PC-3 (cell line): ENCODE measurements around the gene NTN3. TPM values are rescaled to one million over a fixed set of nuclear protein-coding genes. Genes with fewer than 3 reads are reported as not detected.

ENCODE experiments used
- ATAC-seq: fragments of 200-7000 bp; cut with Tn5 transposase; 2 replicates; pipeline ENCODE4 v1.9.1; 2020; ENCODE audit warnings: mild to moderate bottlenecking, moderate library complexity
- BruUV-seq: library from RNA; stranded (reverse); fragments of 400-500 nt; replicated peaks from 2 replicates; lab custom pipeline; 2021; lab: Mats Ljungman, UMichigan
- CTCF ChIA-PET: fragments of 300-600 bp; sonication (Branson Sonifier 250); formaldehyde crosslinking; loops from one replicate; lab custom pipeline; 2022; ENCODE audit warnings: antibody characterized with exemption; lab: Charles Lee
- POLR2A ChIA-PET: fragments of 300-600 bp; sonication (Branson Sonifier 250); formaldehyde crosslinking; loops from one replicate; lab custom pipeline; 2022; ENCODE audit warnings: antibody characterized with exemption; ENCODE audit not compliant: unreplicated experiment; lab: Charles Lee
- DNase-seq: peaks from one replicate; pipeline ENCODE4 v3.0.0-alpha.2; 2015
- H2AFZ ChIP-seq: fragments of 300-600 bp; sonication (generic); 2 replicates; pipeline ENCODE4 v1.6.0; 2016; ENCODE audit warnings: antibody characterized with exemption, low read length
- H3F3A ChIP-seq: fragments of 300-600 bp; sonication (generic); one replicate; pipeline ENCODE4 v1.6.0; 2017; ENCODE audit warnings: antibody characterized with exemption, low read length, control low read depth, mild to moderate bottlenecking; ENCODE audit not compliant: unreplicated experiment
- H3K27ac ChIP-seq: fragments of 300-600 bp; sonication (generic); 2 replicates; pipeline ENCODE4 v1.5.1; 2016; ENCODE audit warnings: mild to moderate bottlenecking, low read length
- H3K27me3 ChIP-seq: fragments of 300-600 bp; sonication (generic); 2 replicates; pipeline ENCODE4 v1.6.1; 2016; ENCODE audit warnings: low read length, mixed read lengths
- H3K36me3 ChIP-seq: fragments of 300-600 bp; sonication (generic); 2 replicates; pipeline ENCODE4 v1.6.1; 2016; ENCODE audit warnings: low read depth, mixed run types, low read length, mixed read lengths
- H3K4me1 ChIP-seq: fragments of 300-600 bp; sonication (generic); 2 replicates; pipeline ENCODE4 v1.5.1; 2016; ENCODE audit warnings: low read length; ENCODE audit not compliant: insufficient read depth
- H3K4me2 ChIP-seq: fragments of 300-600 bp; sonication (generic); 2 replicates; pipeline ENCODE4 v1.6.0; 2016; ENCODE audit warnings: low read length
- H3K4me3 ChIP-seq: fragments of 300-600 bp; sonication (generic); 2 replicates; pipeline ENCODE4 v1.5.1; 2016; ENCODE audit warnings: mild to moderate bottlenecking, low read length, mixed read lengths
- H3K79me2 ChIP-seq: fragments of 300-600 bp; sonication (generic); 2 replicates; pipeline ENCODE4 v1.6.1; 2017; ENCODE audit warnings: low read length, mixed read lengths
- H3K9ac ChIP-seq: fragments of 300-600 bp; sonication (generic); 2 replicates; pipeline ENCODE4 v1.6.0; 2016; ENCODE audit warnings: mild to moderate bottlenecking, low read length
- H3K9me2 ChIP-seq: fragments of 300-600 bp; sonication (generic); replicated peaks from 2 replicates; pipeline ENCODE4 v1.6.1; 2016; ENCODE audit warnings: mixed run types, low read length, mixed read lengths
- H3K9me3 ChIP-seq: fragments of 300-600 bp; sonication (generic); 2 replicates; pipeline ENCODE4 v1.6.1; 2016; ENCODE audit warnings: low read length, mixed read lengths
- H4K20me1 ChIP-seq: fragments of 300-600 bp; sonication (generic); 2 replicates; pipeline ENCODE4 v1.6.1; 2016; ENCODE audit warnings: low read length, mixed read lengths
- EZH2 ChIP-seq: fragments of 300-600 bp; sonication (generic); IDR thresholded peaks from one replicate; pipeline ENCODE4 v1.6.1; 2017; ENCODE audit warnings: antibody characterized with exemption, mild to moderate bottlenecking, low read length; ENCODE audit not compliant: unreplicated experiment
- EZH2phosphoT487 ChIP-seq: fragments of 300-600 bp; sonication (generic); IDR thresholded peaks from 2 replicates; pipeline ENCODE4 v1.6.1; 2018; ENCODE audit warnings: mild to moderate bottlenecking, antibody characterized with exemption, low read length, borderline replicate concordance
- intact Hi-C: fragments of 100-400 bp; cut with micrococcal nuclease; formaldehyde crosslinking; loops from 2 replicates; pipeline ENCODE4 v1.9.0; 2023
- total RNA-seq: library from RNA; depleted of rRNA; stranded (reverse); fragments of >200 nt; gene quantifications from 2 replicates; pipeline ENCODE4 v1.2.3, GENCODE V29; 2014
- TF ChIP-seq, protein P1 (sequence below): fragments of 300-600 bp; sonication (generic); conservative IDR thresholded peaks from 2 replicates; pipeline ENCODE4 v1.5.1; 2017; ENCODE audit warnings: antibody characterized with exemption, low read depth, mild to moderate bottlenecking, low read length

The NTN3 gene
- total RNA-seq, 1 experiment from 2014 or later = not detected

DNA sequence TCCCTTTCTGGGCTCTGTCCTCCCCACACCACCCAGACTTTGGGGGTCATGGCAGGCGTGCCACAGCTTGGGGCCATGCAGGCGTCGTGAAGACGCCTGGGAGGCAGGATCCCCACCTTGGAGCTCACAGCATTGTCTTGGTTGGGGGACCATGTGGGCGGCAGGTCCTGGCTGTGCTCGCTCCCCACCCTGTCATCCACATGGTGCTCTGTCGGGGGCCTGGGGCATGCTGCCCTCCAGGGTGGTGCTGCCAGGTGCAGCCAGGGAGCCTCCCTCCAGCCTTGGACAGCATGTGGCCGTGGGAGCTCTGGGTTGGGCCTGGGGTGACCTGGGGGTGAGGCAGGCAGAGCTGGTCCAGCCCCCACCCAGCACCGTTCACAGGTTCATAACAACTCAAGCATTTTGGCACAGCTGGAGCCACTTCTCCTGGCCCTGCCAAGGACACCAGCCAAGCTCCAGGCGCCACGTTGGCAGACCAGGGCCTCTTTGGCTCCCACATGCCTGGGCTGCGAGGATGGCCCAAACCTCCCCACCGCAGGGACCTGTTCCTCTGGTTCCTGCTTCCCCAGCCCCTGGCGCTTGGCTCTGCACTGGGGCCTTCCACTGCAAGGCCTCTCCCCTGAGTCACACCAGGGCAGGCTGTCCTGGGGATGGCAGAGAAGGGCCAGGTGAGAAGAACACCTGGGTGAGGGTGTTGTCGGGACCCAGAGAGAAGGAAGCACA, 27.6 kb downstream of the NTN3 start:
- no TSS peak for BruUV-seq
- Histone ChIP-seq H2AFZ (no peak overlapping the region), H3K4me1 (no peaks in the 10 kb centered on the region), H3K4me3 (no peak overlapping the region), H3K27me3 (no peaks in the 10 kb centered on the region), H3K9me3 (no peaks in the 10 kb centered on the region), H3K79me2 (no peaks in the 10 kb centered on the region), H4K20me1 (no peaks in the 10 kb centered on the region), H3K9me2 (no peaks in the 10 kb centered on the region), H3K36me3 (no peaks in the 10 kb centered on the region), H3K4me2 (no peak overlapping the region), H3K9ac (no peak overlapping the region), H3F3A (no peaks in the 10 kb centered on the region), H3K27ac (no peak overlapping the region)
- TF ChIP-seq, protein P1, sequence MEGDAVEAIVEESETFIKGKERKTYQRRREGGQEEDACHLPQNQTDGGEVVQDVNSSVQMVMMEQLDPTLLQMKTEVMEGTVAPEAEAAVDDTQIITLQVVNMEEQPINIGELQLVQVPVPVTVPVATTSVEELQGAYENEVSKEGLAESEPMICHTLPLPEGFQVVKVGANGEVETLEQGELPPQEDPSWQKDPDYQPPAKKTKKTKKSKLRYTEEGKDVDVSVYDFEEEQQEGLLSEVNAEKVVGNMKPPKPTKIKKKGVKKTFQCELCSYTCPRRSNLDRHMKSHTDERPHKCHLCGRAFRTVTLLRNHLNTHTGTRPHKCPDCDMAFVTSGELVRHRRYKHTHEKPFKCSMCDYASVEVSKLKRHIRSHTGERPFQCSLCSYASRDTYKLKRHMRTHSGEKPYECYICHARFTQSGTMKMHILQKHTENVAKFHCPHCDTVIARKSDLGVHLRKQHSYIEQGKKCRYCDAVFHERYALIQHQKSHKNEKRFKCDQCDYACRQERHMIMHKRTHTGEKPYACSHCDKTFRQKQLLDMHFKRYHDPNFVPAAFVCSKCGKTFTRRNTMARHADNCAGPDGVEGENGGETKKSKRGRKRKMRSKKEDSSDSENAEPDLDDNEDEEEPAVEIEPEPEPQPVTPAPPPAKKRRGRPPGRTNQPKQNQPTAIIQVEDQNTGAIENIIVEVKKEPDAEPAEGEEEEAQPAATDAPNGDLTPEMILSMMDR = no peak
- TF ChIP-seq EZH2 = no peak
- no peak for TF ChIP-seq EZH2phosphoT487
- intact Hi-C loops = no loop called here
- CTCF ChIA-PET = no interaction called here
- ATAC-seq (no peak; the same call in 1 of the 2 replicates), DNase-seq (no peak)
- POLR2A ChIA-PET = no interaction called here

DNA sequence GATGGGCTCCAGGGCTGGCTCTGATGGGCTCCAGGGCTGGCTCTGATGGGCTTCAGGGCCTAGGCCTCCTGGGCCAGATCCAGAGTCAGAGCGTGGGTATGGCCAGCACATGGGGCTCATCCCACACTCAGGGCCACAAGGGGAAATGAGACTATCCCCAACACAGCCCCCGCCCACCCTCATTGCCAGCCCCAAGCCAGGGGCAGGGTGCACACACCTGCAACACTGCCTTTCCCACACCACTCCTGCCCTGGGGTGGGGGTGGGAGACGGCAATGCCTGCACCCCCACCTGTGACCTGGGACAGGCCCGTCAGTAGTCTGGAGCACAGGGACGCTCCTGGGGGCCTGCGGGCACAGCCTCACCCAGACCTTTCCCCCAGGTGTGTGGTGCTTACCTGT, 28.4 kb downstream of the NTN3 start:
- POLR2A ChIA-PET = no interaction called here
- H2AFZ ChIP-seq = no peak overlapping the region
- TF ChIP-seq EZH2 = no peak
- no peak for TF ChIP-seq EZH2phosphoT487
- TF ChIP-seq, protein P1 = no peak
- no peaks in the 10 kb centered on the region for H3K4me1 ChIP-seq
- no peak overlapping the region for H3K4me3 ChIP-seq
- CTCF ChIA-PET = no interaction called here
- intact Hi-C loops = no loop called here
- H3K79me2 ChIP-seq = no peaks in the 10 kb centered on the region
- H3K27ac ChIP-seq = no peak overlapping the region
- H3K36me3 ChIP-seq = no peaks in the 10 kb centered on the region
- ATAC-seq (no peak), DNase-seq (no peak)
- no peaks in the 10 kb centered on the region for H3K9me2 ChIP-seq
- H3K4me2 ChIP-seq = no peak overlapping the region
- H3K27me3 ChIP-seq = no peaks in the 10 kb centered on the region
- H4K20me1 ChIP-seq = no peaks in the 10 kb centered on the region
- H3F3A ChIP-seq = no peaks in the 10 kb centered on the region
- BruUV-seq = no TSS peak
- no peaks in the 10 kb centered on the region for H3K9me3 ChIP-seq
- H3K9ac ChIP-seq = no peak overlapping the region

DNA sequence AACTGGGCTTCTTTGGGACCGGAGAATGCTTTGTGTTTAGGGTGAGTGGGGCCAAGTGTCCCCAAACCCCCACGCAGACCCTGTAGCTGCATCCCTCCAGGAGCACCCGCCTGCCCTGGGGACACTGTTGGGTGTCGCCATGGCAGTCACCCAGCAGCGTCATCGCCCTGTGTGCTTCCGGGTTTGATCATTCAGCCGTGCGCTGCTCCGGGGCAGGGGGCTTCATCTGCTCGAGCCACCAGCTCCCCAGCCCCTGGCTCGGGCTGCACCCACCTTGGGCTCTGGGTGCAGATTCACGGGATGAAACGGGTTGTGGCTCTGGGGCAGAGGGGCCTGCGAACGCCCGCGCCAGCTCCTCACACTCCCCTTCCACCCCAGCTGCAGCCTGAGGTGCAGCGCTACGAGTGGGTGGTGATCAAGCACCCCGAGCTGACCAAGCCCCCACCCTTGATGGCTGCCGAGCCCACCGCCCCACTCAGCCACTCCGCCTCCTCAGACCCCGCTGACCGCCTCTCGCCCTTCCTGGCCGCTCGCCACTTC, 28.9 kb downstream of the NTN3 start:
- H2AFZ ChIP-seq = no peak overlapping the region
- no peaks in the 10 kb centered on the region for H3K4me1 ChIP-seq
- intact Hi-C loops = no loop called here
- no peaks in the 10 kb centered on the region for H3K36me3 ChIP-seq
- DNase-seq (no peak), ATAC-seq (no peak)
- no peak overlapping the region for H3K27ac ChIP-seq
- H4K20me1 ChIP-seq = no peaks in the 10 kb centered on the region
- no peaks in the 10 kb centered on the region for H3F3A ChIP-seq
- H3K79me2 ChIP-seq = no peaks in the 10 kb centered on the region
- H3K9ac ChIP-seq = no peak overlapping the region
- no peak overlapping the region for H3K4me2 ChIP-seq
- CTCF ChIA-PET = no interaction called here
- no peak overlapping the region for H3K4me3 ChIP-seq
- no TSS peak for BruUV-seq
- no peaks in the 10 kb centered on the region for H3K9me3 ChIP-seq
- POLR2A ChIA-PET = no interaction called here
- no peaks in the 10 kb centered on the region for H3K27me3 ChIP-seq
- TF ChIP-seq EZH2phosphoT487 (no peak), EZH2 (no peak)
- TF ChIP-seq, protein P1 = no peak
- H3K9me2 ChIP-seq = no peaks in the 10 kb centered on the region
